HG03060 (cell line): ENCODE results near the gene BACH2.

Experiments
- ATAC-seq: cut with Tn5 transposase; IDR thresholded peaks from one replicate; pipeline ENCODE4 v1.9.1; 2021; ENCODE audit warnings: low read depth, moderate number of reproducible peaks; ENCODE audit not compliant: unreplicated experiment

BACH2 gene

DNA sequence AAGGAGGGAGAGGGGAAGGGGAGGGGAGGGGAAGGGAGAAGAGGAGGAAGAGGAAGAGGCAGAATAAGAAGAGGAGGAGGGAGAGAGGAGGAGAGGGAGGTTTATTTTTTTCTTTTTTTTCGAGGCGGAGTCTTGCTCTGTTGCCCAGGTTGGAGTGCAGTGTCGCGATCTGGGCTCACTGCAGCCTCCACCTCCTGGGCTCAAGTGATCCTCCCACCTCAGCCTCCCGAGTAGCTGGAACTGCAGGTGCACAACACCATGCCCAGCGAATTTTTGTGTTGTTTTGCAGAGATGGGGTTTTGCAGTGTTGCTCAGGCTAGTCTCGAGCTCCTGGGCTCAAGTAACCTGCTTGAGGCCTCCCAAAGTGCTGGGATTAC lies 408.5 kb downstream of the BACH2 start:
- no peak for ATAC-seq

DNA sequence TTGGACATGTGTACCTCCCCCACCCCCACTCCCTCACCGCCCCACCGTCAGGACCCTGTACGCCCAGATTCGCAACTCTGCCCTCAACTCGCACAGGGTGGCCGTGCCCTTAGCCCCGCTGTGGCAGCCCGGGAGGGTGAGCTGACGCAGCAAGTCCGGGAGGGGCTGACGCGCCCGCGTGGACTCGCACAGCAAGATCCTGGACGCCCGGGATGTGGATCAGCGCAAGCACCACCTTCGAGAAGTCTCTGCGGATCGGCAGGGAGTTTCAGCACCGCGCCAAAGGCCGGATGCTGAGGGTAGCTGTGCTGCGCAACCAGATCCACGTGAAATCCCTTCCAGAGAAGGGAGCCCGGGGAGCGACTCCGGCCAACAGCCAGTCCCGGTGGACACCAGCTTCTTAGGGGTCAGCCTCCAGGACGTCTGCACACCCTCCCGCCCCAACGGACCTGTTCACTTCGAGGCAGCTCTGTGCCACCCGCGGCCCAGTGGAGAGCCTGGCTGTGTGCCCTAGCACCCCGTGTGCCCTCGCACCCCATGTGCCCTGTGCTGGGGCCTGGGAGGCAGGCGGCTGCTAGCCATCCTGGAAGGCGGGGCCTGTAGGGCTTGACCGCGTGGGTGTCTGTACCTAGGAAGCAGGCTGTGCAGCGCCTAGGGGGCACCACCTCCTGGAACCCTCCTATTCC lies 409.0 kb downstream of the BACH2 start:
- no peak for ATAC-seq

DNA sequence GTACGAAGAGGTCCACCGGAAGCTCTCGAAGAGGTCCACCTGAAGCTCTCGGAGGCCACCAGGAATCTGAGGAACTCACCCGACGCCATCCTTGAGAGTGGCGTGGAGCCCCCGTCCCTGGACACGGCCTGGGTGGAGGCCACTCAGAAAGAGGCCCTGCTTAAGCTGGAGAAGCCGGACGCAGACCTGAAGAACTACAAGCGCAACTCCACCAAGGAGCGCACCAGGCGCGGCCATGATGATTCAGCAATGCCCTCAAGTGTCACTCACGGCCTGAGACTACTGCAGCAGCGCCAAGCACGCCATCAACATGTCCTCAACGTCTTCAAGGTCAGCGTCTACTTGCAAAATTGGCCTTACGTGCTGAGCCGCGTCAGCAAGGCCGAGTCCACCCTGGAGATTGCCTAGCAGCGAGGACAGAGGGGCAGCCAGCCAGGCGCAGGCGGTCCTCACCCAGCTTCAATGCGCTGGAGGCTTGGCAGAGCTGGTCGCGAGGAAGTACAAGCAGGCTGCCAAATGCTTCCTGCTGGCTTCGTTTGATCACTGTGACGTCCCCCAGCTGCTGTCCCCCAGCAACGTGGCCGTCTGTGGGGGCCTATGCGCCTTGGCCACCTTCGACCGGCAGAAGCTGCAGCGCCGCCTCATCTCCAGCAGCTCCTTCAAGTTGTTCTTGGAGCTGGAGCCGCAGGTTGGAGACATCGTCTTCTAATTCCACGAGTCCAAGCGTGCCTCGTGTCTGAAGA lies 410.1 kb downstream of the BACH2 start:
- ATAC-seq: no peak
